NCI-H510A (cell line): ENCODE measurements around the gene UFD1.
"Not testable (repeated sequence)": the region's sequence is repeated elsewhere in the genome, so short reads cannot be mapped to it uniquely, and the experiment has no call there.

ENCODE experiments used
- DNase-seq: peaks from one replicate; lab custom pipeline; 2025; lab: John Stamatoyannopoulos, UW

The UFD1 gene

DNA sequence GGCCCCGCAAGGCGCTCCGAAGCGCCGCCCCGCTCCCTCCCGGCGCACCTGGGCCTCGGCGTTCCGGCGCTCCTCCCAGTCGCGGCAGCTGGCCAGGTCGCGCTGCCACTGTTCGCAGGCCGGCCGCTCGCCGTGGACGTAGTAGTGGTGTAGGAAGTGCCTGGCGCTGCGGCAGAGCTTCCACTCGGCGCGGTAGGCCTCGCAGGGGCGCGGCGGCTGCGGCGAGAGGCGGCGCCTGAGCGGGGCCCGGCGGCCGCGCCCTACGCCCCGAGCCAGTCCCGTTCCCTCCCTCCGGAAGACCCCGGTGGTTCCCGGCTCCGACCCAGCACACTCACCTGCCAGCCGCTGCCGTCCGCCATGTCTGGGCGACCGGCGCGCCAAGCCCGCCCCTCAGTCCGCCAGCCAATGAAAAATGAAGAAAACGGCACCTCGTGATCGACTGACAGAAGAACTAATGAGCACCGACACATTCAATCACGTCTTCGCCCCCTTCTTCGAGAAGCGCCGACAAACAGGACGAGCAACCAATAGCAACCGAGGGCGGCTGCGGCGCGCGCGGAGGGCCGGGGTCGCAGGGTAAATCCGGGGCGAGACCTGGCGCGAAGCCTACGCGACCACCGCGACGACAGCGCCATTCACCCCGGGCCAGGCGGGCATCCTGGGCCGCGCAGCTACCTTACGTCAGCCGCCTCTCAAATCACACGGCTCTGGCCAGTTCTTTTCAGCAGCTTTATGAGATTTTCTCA is 31.5 kb downstream of the UFD1 start, which contains the start of gene C22orf39:
TSS of gene C22orf39 (minus strand) at position 382 of the 746 bp plus-strand sequence. CDS start at position 359, 23 bp downstream.
- DNase-seq: peak; percentile 83

DNA sequence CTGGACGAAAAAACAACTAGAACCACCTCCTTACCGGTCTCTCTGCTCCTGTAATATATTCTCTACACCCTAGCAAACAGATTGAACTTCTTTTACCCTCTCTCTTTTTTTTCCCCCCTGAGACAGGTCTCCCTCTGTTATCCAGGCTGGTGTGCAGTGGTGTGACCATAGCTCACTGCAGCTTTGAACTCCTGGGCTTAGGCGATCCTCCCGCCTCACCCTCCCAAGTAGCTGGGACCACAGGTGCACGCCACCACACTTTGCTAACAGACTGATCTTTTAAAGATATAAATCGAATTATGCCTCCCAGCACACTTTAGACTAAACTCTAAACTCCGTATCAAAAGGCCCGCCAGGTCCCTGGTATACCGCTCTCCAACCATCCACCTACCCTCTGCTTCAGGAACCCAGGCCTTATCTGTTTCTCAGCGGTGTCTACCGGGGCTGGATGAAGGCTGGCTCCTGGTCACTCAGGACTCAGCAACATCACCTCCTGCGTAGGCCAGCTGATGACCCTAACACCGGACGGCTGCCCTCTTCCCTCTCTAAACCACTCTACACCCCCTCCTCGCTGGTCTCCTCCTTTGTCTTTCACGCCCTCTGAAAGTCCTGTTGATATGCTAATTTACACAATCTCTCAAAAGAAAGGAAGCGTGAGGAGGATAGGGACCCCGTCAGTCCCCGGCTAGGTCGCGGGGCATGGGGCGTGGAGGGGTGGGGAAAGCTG is 32.2 kb downstream of the UFD1 start:
- no peak for DNase-seq

DNA sequence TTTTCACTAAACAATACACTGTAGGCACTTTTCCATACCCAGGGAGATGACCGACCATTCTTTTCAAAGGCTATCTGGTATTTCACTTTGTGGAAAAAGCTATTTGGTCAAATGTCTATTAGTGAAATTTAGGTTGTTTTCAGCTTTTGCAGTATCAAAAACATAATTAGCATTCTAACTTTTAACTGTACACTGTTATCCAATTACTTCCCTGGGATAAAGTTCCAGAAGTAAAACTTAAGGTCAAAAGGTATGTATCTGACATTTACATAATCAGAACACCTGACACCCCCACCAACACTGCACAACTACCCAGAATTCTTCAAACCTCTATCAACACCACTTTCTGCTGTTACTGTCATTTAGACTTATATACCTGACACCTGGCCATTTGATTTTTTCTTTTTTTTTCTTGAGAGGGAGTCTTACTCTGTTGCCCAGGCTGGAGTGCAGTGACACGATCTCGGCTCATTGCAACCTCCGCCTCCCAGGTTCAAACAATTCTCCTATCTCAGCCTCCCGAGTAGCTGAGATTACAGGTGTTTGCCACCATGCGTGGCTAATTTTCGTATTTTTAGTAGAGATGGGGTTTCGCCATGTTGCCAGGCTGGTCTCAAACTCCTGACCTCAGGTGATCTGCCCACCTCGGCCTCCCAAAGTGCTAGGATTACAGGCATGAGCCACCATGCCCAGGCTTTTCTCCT is 33.6 kb downstream of the UFD1 start:
- not testable (repeated sequence) for DNase-seq

DNA sequence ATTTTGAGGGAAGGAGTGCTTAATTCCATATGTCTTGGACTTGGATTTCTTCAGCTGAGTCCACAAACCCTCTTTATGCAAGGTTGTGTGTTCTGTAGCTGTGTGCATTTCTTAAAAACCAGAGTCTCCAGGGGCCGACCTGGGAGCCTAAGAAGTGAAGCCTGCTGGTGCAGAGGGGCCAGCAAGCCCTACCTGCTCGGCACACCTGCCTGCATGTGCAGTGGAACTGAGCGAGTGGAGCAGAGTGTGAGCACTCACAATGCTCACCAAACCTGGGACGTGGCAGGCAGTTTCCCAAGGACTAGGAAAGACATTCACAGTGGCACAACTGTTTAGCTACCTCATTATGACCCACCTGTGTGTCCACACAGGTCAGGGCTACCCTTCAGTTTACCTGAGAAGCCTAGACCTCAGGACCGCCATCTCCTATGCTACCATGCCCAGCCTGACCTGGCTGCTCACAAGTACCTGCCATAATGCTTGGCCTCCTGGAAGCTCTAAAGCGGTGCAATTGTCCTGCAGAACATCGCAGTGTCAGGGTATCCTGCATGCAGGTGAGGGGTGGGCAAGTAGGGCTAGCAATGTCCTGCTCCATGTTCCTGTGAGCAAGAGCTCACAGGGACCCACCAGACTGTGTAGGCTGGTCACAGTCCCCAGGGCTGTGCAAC is 35.3 kb downstream of the UFD1 start:
- no peak for DNase-seq

DNA sequence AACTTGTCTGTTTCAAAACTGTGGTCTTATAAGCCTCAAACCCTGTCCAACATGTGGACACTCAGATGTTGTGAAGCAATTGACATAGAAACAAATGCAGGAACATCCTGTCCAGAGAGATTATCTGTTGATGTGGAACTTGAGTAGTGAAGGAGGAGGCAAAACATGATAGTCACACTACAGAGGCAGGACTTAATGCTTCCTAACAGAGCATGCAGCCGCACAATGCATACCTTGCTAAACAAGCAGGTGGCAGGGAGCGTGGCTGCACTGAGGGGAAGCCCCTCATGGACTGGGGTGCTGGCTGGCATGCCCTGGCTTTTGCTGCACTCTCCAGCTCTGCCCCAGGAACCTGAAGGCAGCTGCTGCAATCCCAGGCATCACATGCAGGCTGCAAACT is 36.8 kb downstream of the UFD1 start:
- no peak for DNase-seq

DNA sequence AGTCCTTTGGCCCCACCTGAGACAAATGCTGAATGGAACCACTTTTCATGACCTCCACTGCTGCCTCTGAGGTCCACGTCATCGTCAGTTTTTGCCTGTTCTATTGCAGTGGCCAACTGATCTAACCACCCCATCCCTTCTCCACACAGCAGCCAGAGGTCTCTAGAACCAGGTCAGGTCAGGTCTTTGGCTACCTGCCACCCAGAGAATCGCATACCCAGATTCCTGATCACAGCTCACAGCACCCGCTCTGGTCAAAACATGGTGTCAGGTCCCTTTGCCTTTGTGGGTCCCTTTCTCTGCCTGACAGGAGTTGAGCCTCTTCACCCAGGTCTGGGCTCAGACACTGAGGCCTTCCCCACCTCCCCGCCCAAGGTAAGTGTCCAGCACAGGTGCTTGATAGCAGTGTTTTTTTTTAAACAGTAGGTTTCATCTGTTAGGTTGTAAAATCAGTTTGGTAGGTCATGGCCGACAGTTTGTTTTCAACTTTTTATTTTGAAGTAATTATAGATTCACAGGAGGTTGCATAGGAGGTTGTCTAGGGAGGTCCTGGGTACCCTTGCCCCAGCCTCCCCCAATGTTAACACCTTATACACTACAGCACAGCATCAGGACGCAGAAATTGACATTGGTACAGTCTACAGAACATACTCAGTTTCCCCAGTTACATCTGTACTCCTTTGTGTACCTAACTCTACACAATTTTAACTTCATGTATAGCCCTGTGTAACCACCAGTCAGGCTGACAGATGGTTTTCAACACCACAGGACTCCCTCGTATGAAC is 38.4 kb downstream of the UFD1 start:
- DNase-seq: no peak

DNA sequence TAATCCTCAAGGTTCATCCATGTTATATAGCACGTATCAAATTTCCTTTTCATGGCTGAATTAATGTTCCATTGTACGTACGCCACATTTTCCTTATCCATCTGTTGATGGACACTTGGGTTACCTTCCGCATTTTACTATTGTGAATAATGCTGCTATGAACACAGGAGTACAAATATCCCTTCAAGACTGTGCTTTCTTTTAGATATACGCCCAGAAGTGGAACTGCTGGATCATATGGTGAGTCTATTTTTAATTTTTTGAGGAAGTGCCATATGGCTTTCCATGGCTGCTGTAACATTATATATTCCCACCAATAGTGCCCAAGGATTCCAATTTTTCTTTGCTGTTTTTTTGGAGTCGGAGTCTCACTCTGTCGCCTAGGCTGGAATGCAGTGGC is 40.7 kb downstream of the UFD1 start:
- no peak for DNase-seq

DNA sequence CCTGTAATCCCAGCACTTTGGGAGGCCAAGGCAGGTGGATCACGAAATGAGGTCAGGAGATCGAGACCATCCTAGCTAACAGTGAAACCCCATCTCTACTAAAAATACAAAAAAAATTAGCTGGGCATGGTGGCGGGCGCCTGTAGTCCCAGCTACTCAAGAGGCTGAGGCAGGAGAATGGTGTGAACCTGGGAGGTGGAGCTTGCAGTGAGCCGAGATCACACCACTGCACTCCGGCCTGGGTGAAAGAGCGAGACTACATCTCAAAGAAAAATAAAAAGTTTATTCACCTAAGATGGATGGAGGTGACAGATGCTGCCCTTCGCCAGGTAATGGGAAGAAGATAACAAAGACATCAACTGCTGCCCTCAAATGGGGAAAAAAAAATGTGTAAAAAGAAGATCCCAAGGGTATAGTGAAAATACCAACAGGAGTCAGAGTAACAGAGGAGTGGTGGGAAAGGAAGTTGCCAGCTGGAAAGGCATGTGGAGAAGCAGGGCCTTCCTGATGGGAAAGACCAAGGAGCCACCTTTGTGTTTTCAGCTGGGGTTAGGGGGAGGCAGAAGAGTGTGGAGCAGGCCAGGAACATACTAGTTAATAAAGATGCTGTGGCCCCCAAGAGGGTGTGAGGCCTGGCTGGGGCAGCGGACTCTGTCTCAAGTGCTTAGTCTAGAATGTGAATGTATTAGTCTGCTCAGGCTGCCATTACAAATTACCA is 42.4 kb downstream of the UFD1 start:
- not testable (repeated sequence) for DNase-seq

DNA sequence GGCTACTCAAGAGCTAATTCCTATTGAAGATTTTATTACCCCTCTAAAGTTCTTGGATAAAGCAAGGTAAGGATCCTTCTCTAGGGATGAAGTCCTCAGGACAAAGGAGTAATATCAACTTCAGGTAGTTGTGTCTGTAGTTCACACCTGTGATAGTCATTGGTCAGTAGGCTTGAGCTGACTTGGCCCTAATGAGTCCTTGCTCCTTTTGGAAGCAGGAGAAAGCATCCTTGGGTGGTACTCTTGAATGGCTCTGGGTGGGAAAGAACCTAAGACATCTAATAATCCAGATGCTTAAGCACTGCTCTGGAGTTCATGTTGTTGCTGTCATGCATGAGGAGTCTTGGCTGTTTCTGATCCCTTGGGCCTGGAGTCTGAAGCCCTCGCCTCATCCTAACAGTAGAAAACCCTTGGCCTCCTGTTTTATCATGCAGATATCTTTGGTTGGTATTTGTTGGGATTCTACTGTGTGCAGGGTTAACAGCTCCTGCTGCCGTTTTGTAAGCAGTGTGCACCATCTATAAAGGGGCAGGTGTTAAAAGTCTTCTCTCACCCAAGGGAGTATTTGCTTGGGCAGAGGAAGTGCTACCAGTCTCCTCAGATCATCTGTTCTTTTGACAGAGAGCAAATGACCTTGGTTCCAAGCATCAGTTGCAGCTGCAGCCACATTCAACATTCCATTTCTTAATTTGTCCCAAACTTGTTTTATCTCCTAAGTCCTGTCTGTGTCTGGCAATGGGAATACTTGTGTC is 44.0 kb downstream of the UFD1 start:
- DNase-seq: no peak

DNA sequence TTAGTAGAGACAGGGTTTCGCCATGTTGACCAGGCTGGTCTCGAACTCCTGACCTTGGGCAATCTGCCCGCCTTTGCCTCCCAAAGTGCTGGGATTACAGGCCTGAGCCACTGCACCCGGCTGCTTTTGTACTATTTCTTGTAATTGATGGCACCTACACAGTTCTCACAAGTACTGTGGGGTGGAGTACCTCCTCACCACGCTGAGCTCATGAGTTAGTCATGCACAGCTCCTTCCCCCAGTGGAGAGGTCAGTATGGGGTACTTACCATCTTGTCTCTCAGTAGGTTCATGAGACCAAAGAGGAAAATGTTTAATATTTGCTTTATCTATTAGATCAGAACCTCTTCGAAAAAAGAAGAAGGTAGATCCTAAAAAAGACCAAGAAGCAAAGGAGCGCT is 44.6 kb downstream of the UFD1 start:
- DNase-seq: no peak

DNA sequence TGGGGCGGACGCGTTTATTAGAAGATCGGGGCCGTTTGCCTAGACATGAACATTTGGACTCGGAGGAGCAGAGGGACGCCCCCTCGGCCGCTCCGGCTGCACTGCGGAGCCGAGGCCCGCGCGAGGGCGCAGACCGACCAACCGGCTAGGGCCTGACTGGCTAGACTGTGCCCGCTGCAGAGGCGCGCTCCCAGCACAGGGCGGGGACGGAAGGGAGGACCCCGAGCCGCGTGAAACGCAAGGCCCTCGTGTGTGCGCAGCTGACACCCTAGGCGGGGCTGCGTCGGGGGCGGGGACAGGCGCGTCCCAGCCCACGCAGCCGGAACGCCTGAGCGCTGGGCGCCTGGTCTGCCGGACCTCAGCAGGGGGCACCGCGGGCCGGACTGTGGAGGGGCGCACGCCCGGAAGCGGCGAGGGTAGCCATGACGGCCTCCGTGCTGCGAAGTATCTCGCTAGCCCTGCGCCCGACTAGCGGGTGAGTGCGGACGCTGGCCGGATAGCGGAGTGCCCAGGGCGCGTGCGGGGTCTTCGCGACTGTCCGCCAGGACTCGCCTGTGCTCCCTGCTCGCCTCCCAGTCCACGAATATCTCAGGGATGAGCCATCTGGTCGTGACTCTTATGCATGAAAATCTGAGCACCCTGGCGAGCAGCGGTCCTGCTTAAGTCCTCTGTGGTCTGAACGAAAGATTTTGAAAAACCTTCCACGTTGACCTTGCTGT is 46.7 kb downstream of the UFD1 start, which contains the start of gene MRPL40:
TSS of gene MRPL40 (plus strand) at position 413 of the 719 bp plus-strand sequence. CDS start at position 423, 10 bp downstream.
- peak; percentile 76 for DNase-seq

DNA sequence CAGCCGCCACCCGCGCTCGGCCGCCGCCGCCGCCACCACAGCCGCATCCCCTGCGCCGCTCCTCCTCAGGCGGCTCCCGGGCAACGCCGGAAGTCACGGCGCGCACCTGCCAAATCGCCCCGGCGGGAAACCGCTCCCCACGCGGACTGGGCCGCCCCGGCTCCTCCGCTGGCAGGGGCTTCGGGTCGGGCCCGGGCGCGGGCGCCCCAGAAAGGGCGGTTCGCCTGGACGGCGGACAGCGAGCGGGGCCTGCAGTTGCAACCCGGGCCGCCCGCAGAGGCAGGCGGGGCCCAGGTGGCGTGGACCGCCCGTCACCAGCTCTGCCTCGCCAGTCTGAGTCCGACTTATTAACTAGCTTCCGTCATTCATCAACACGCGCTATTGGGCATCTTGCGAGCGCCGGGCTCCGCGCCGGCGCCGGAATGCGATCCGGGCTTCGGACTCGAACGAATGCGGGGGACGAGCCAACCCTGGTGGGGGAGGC is 47.3 kb downstream of the UFD1 start, which contains the start of gene HIRA:
TSS of gene HIRA (minus strand) at position 85 of the 484 bp plus-strand sequence. CDS start 257 bp downstream, outside the sequence.
- DNase-seq: no peak

DNA sequence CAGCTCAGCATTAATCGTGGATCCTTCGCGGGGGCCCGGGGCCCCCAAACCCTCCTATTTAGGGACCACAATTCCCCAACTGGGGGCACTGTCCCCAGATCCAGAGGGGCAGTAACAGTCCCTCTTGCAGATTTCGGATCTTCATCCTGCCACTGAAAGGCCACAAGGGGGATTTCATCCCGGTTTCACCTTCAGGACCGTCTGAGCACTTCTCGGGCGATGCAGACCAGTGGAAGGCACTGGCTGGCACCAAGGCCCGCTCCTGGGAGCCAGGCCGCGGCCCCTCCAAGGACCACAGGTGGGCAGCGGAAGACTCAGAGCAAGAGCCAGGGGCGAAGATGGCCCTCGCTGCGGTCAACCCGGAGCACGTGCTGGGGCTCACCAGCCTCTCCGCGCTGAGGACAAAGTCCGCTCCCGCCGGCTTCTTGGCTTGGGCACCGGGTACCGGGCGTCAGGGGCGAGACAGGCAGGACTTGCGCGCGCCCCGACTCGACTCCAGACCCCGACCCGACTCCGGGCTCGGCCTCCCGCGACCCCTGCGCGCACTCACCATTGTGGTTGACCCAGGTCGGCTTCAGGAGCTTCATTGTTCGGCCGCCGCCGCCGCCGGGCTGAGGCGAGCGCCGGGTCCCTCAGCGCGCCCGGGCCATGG is 48.0 kb downstream of the UFD1 start:
- no peak for DNase-seq

DNA sequence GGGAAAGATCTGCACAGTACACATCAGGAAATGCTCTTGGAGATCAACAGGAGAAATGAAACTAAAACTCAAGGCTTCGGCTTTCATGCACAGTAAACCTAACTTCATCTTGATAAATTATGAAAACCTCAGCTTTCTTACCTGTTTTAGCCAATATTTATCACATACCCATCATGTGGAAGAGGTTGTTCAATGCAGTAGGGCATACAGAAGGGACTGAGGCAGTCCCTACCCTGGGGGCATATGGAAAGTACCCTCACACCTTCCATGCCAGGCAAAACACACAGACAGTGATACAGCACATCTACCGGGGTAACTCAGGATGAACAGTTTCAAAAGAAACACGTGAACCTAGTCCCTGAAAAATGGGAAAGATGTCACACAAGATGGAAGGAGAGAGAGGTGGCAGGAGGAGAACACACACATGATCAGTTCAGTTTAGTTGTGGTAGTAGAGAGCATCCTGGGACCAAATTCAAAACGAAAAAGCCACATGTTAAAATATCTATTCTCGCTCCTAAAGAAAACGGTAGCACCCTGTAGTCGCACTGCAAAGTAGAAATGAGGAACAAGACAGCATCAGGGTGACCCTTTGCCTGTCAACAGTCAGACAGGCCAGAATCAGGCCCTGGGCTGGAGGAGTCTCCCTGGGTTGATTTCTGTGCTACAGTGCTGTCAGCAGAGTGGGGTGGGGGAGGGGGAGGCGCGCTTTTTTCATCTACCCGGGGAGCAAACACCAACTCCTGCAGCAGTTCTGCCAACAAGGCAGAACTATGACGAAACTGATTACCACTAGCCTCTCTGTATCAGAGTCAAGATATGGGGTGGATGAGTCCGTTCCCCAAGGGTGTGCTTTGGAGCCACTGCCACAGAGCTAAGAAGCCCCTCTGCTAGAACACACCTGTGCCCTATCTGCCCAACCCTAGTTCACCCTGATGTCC is 48.8 kb downstream of the UFD1 start:
- DNase-seq: no peak

DNA sequence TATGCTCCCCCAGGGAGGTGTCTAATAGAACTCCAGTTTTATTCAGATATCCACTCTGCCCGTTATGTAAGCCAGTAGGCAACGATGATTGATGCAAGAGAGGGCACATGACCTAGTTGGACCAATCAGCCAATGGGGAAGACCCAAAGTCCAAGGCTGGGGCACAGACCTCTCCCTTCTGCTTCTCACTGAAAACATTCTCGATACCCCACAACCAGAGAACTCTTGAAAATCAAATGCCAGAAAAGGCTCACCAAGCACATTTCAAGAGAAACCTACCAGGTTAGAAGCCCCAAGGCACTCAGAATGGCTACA is 54.9 kb downstream of the UFD1 start:
- DNase-seq: no peak

DNA sequence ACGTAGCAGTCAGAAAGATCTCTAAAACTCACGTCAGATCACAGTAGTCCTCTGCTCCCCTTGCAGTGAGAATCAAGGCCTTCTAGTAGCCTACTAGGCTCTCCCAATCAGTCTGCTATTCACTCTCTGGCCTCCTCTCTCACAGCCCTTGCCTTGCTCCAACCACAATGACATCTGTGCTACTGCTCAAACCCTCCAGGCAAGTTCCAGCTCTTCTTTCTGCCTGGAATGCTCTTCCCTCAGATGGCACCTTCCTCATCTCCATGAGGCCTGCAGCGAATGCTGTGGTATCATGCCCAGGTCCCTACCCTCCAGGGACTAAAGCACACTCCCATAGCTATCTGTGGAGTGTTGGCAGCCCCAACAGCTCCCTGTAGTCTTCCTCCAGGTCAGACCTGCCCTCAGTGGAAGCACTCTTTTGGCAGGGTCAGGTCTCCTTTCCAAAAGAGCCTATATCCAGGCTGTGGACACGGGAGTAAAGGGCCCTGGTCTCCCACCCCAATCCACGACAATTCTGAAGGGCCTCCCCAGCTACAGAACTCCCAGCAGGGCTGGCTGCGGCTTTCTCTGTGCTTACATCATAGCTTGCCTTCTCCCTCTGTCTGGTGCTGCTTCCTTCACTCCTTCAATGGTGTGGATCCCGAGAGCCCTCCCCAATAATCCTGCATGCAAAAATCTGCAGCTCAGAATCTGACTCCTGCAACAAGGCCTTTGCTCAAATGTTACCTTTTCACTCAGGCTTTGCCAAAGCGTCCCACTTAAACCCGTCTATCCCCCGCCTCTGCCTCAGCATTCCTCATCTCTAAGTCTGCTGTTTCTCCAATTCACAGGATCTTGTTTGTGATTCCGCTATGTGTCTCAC is 56.3 kb downstream of the UFD1 start:
- DNase-seq: no peak
